Endothelial cell of umbilical vein (primary cell): ENCODE measurements around the gene OSGIN1. TPM values are rescaled to one million over a fixed set of nuclear protein-coding genes. Genes with fewer than 3 reads are reported as not detected.

Experiments used
- BruUV-seq: library from RNA; stranded (reverse); fragments of 400-500 nt; replicated peaks from 2 replicates; lab custom pipeline; 2021; lab: Mats Ljungman, UMichigan
- CTCF ChIA-PET: fragments of 300-600, 350-600 bp; sonication (Branson Sonifier 250); formaldehyde crosslinking; loops from one replicate; lab custom pipeline; 2021; ENCODE audit warnings: antibody characterized with exemption, inconsistent platforms; lab: Charles Lee
- POLR2A ChIA-PET: fragments of 300-600, 350-600 bp; sonication (Branson Sonifier 250); formaldehyde crosslinking; loops from one replicate; lab custom pipeline; 2021; ENCODE audit warnings: antibody characterized with exemption, inconsistent platforms; lab: Charles Lee
- DNase-seq: peaks from one replicate; pipeline ENCODE4 v3.0.0-alpha.2; 2011; ENCODE audit warnings: low read depth, low spot score
- FAIRE-seq: peaks from 2 replicates; lab custom pipeline; 2011; peaks lifted over from hg19 to GRCh38; lab: Jason Lieb, UNC
- H2AFZ ChIP-seq: 2 replicates; pipeline ENCODE4 v1.6.0; 2012; ENCODE audit warnings: low read depth, low read length, control low read depth, inconsistent platforms
- H3K27ac ChIP-seq: 2 replicates; pipeline ENCODE4 v1.5.1; 2011; ENCODE audit warnings: low read depth, mild to moderate bottlenecking, control low read depth, low read length, moderate library complexity; ENCODE audit not compliant: insufficient read depth
- H3K27me3 ChIP-seq, 2 experiments: 2 replicates each; pipeline versions ENCODE4 v1.6.0 to v1.6.1; 2011; ENCODE audit warnings: low read length in 2 of 2, mixed read lengths in 1 of 2; ENCODE audit not compliant: control insufficient read depth in 2 of 2, insufficient read depth in 2 of 2
- H3K36me3 ChIP-seq, 2 experiments: 2 replicates in 1 of 2; 3 replicates in 1 of 2; pipeline ENCODE4 v1.5.1; 2011; ENCODE audit warnings: low read length in 2 of 2, mild to moderate bottlenecking in 1 of 2, moderate library complexity in 1 of 2; ENCODE audit not compliant: control insufficient read depth in 2 of 2, insufficient read depth in 2 of 2; ENCODE audit errors: extremely low read depth in 1 of 2
- H3K4me1 ChIP-seq: 3 replicates; pipeline ENCODE4 v1.5.1; 2011; ENCODE audit warnings: mild to moderate bottlenecking, low read length; ENCODE audit not compliant: control insufficient read depth, insufficient read depth; ENCODE audit errors: extremely low read depth
- H3K4me2 ChIP-seq: 2 replicates; pipeline ENCODE4 v1.6.1; 2011; ENCODE audit warnings: low read length, control low read depth, mixed read lengths; ENCODE audit not compliant: insufficient read depth
- H3K4me3 ChIP-seq, 3 experiments: fragments of 200-600 bp in 1 of 3; sonication (generic), shearing (Covaris generic) in 1 of 3; replicated peaks in 1 of 3; 2 replicates each; pipeline ENCODE4 v1.5.1; 2011 to 2016; ENCODE audit warnings: control low read depth in 3 of 3, low read length in 3 of 3, mild to moderate bottlenecking in 2 of 3, inconsistent platforms in 1 of 3, low read depth in 1 of 3, moderate library complexity in 1 of 3; ENCODE audit not compliant: insufficient read depth in 1 of 3
- H3K79me2 ChIP-seq: 2 replicates; pipeline ENCODE4 v1.6.0; 2012; ENCODE audit warnings: low read length, inconsistent platforms; ENCODE audit not compliant: control insufficient read depth, insufficient read depth
- H3K9ac ChIP-seq: replicated peaks from 2 replicates; pipeline ENCODE3; 2011; ENCODE audit warnings: low read length, control low read depth; ENCODE audit not compliant: insufficient read depth; ENCODE audit errors: extremely low read depth
- H3K9me1 ChIP-seq: replicated peaks from 3 replicates; pipeline ENCODE4 v1.6.0; 2011; ENCODE audit warnings: mild to moderate bottlenecking, low read length; ENCODE audit not compliant: control insufficient read depth, insufficient read depth; ENCODE audit errors: extremely low read depth
- H3K9me3 ChIP-seq: replicated peaks from 2 replicates; pipeline ENCODE4 v1.5.1; 2012; ENCODE audit warnings: low read length, inconsistent platforms; ENCODE audit not compliant: control insufficient read depth, insufficient read depth
- H4K20me1 ChIP-seq: replicated peaks from 2 replicates; pipeline ENCODE3; 2011; ENCODE audit warnings: mild to moderate bottlenecking, low read length; ENCODE audit not compliant: control insufficient read depth, insufficient read depth; ENCODE audit errors: extremely low read depth
- CTCF ChIP-seq, 2 donors: IDR thresholded peaks; 1 replicate in 1 of 2; 2 replicates in 1 of 2; pipeline ENCODE4 v1.5.1; 2011; ENCODE audit warnings: low read length in 2 of 2, mild to moderate bottlenecking in 2 of 2, moderate library complexity in 2 of 2, control low read depth in 1 of 2, inconsistent platforms in 1 of 2, low read depth in 1 of 2; ENCODE audit not compliant: insufficient read depth in 1 of 2; ENCODE audit errors: extremely low read depth in 1 of 2
- EZH2 ChIP-seq: IDR thresholded peaks from 2 replicates; pipeline ENCODE4 v1.6.1; 2012; ENCODE audit warnings: borderline replicate concordance, low read depth, mild to moderate bottlenecking, moderate library complexity, low read length, inconsistent platforms; ENCODE audit not compliant: severe bottlenecking
- FOS ChIP-seq: IDR thresholded peaks from 2 replicates; pipeline ENCODE4 v1.6.1; 2011; ENCODE audit warnings: mild to moderate bottlenecking, low read length, moderate library complexity, borderline replicate concordance; ENCODE audit not compliant: insufficient read depth
- GATA2 ChIP-seq: IDR thresholded peaks from 2 replicates; pipeline ENCODE4 v1.7.0; 2011; ENCODE audit warnings: low read depth, mild to moderate bottlenecking, moderate library complexity, mixed read lengths, low read length; ENCODE audit not compliant: insufficient read length, insufficient read depth
- JUN ChIP-seq: IDR thresholded peaks from 2 replicates; pipeline ENCODE4 v1.6.1; 2011; ENCODE audit warnings: borderline replicate concordance, low read depth; ENCODE audit not compliant: insufficient read length, insufficient read depth
- MAX ChIP-seq: IDR thresholded peaks from 2 replicates; pipeline ENCODE4 v1.6.1; 2011; ENCODE audit not compliant: insufficient read depth, insufficient read length
- MYC ChIP-seq: IDR thresholded peaks from one replicate; pipeline ENCODE4 v1.6.1; 2011; ENCODE audit warnings: mild to moderate bottlenecking, low read depth, low read length
- POLR2A ChIP-seq: IDR thresholded peaks from 2 replicates; pipeline ENCODE4 v1.6.1; 2012; ENCODE audit warnings: low read depth, mild to moderate bottlenecking, control low read depth, low read length
- POLR2AphosphoS5 ChIP-seq: IDR thresholded peaks from 2 replicates; pipeline ENCODE4 v1.6.1; 2012; ENCODE audit warnings: low read depth, mild to moderate bottlenecking, control low read depth, low read length, moderate library complexity; ENCODE audit not compliant: insufficient read depth
- dilution Hi-C: fragments of 300-500 bp; cut with MboI; formaldehyde crosslinking; loops from one replicate; pipeline ENCODE4 v1.15.0; 2019; ENCODE audit warnings: low sequenced_read_pairs; ENCODE audit not compliant: extremely low pct_ligation_motif_present
- intact Hi-C: fragments of 100-400 bp; cut with micrococcal nuclease; formaldehyde crosslinking; loops from one replicate; pipeline ENCODE4 v1.10.0; 2022
- polyA plus RNA-seq, 4 experiments: library from polyadenylated mRNA; depleted of rRNA in 3 of 4; stranded (reverse) in 3 of 4; unstranded in 1 of 4; fragments of >200 nt; gene quantifications; 2 replicates each; pipeline versions ENCODE4 v1.2.1 to v1.2.3, GENCODE V29; 2011 to 2012; ENCODE audit warnings: missing spikeins in 1 of 4
- total RNA-seq: library from RNA; stranded (reverse); gene quantifications from 2 replicates; pipeline ENCODE4 v1.2.3, GENCODE V29; 2021

The OSGIN1 gene
- total and polyA plus RNA-seq, 2 donors (not counting 3 experiments of a cell fraction or from before 2014, with no cell fraction given), result 9.2 to 11.0 TPM

- no peak overlapping the region for H3K9ac ChIP-seq
- peaks cover 5% of the 10 kb centered on the region for H3K4me1 ChIP-seq
- no peak overlapping the region for H3K27ac ChIP-seq
- no peaks in the 10 kb centered on the region for H3K79me2 ChIP-seq
- H4K20me1 ChIP-seq, result no peaks in the 10 kb centered on the region
- CTCF ChIA-PET, result no interaction called here
- H2AFZ ChIP-seq, result no peak overlapping the region
- no peaks in the 10 kb centered on the region for H3K36me3 ChIP-seq
- POLR2A ChIA-PET, result no interaction called here
- BruUV-seq, result no TSS peak
- H3K27me3 ChIP-seq, result no peaks in the 10 kb centered on the region
- H3K9me3 ChIP-seq, result no peaks in the 10 kb centered on the region
- DNase-seq (no peak), FAIRE-seq (no peak)
- H3K9me1 ChIP-seq, result no peaks in the 10 kb centered on the region
- no peak overlapping the region for H3K4me2 ChIP-seq
- dilution Hi-C loops (no loop called here), intact Hi-C loops (no loop called here)
- TF ChIP-seq GATA2 (no peak), MAX (no peak), CTCF (IDR thresholded peaks at IDR 0.05; ENCODE audit: extremely low read depth in 1 of 2, insufficient read depth in 1 of 2, low read depth in 1 of 2, low read length in 2 of 2) (no peak), EZH2 (no peak), POLR2AphosphoS5 (no peak), JUN (no peak), POLR2A (no peak), FOS (no peak), MYC (no peak)
- H3K4me3 ChIP-seq, result no peak overlapping the region
Measured at GRCh38 chr16:83942815-83943515, 10.1 kb upstream of the OSGIN1 start.
